ENCODE measurements around the gene DYNLT2.
"Not testable (repeated sequence)": the region's sequence is repeated elsewhere in the genome, so short reads cannot be mapped to it uniquely, and the experiment has no call there.

DYNLT2 gene

GRCh38 chr6:169726963-169727362 is 24.4 kb downstream of the DYNLT2 start:
- DNase-seq: no peak

GRCh38 chr6:169726049-169726400 is 25.3 kb downstream of the DYNLT2 start:
- DNase-seq: no peak

GRCh38 chr6:169725125-169726048 is 26.0 kb downstream of the DYNLT2 start:
- peak in 1 of 2 donors; percentile 53 for DNase-seq

GRCh38 chr6:169724494-169725124 is 26.8 kb downstream of the DYNLT2 start, which contains the start of gene PHF10:
TSS of gene PHF10 (minus strand) at chr6:169724500. CDS start at chr6:169723931, 569 bp downstream.
- DNase-seq: peak; percentile 73 to 77

GRCh38 chr6:169723991-169724493 is 27.3 kb downstream of the DYNLT2 start:
- peak; percentile 31 to 55 for DNase-seq

GRCh38 chr6:169723200-169723909 is 28.0 kb downstream of the DYNLT2 start:
- peak; percentile 65 to 66 for DNase-seq

- peak; percentile 35 to 47 for DNase-seq
Measured at GRCh38 chr6:169722362-169723199, 28.8 kb downstream of the DYNLT2 start.

- DNase-seq: no peak
Measured at GRCh38 chr6:169720207-169720855, 31.0 kb downstream of the DYNLT2 start.

GRCh38 chr6:169719117-169719516 is 32.3 kb downstream of the DYNLT2 start:
- DNase-seq: no peak

GRCh38 chr6:169714595-169714994 is 36.8 kb downstream of the DYNLT2 start:
- no peak for DNase-seq

- DNase-seq: no peak
Measured at GRCh38 chr6:169714178-169714577, 37.2 kb downstream of the DYNLT2 start.

GRCh38 chr6:169710009-169710408 is 41.4 kb downstream of the DYNLT2 start:
- DNase-seq: no peak

GRCh38 chr6:169709293-169709692 is 42.1 kb downstream of the DYNLT2 start:
- no peak for DNase-seq

GRCh38 chr6:169707772-169708171 is 43.6 kb downstream of the DYNLT2 start:
- no peak for DNase-seq

- no peak for DNase-seq
Measured at GRCh38 chr6:169702840-169703246, 48.5 kb downstream of the DYNLT2 start.

GRCh38 chr6:169701954-169702839 is 49.2 kb downstream of the DYNLT2 start, which contains the start of the genes C6orf120 and WDR27:
TSS of gene C6orf120 (plus strand) at chr6:169702126. CDS start at chr6:169702460, 334 bp downstream.
TSS of gene WDR27 (minus strand) at chr6:169702029. CDS start at chr6:169689005, 13,024 bp downstream.
- peak; percentile 97 for DNase-seq

- no peak for DNase-seq
Measured at GRCh38 chr6:169701311-169701953, 49.9 kb downstream of the DYNLT2 start.

GRCh38 chr6:169700296-169700695 is 51.1 kb downstream of the DYNLT2 start:
- no peak for DNase-seq

GRCh38 chr6:169697115-169697514 is 54.3 kb downstream of the DYNLT2 start:
- not testable (repeated sequence) for DNase-seq

GRCh38 chr6:169695131-169695530 is 56.2 kb downstream of the DYNLT2 start:
- no peak for DNase-seq

Data from CD4-positive, alpha-beta T cell treated with Interleukin-1 beta for 1 hour (primary cell).